Left lung (tissue), 10 donors: ENCODE measurements around the gene RINT1. TPM values are rescaled to one million over a fixed set of nuclear protein-coding genes. Genes with fewer than 3 reads are reported as not detected.
A peak's percentile ranks its signal among the peaks of the same experiment; 100 is the strongest.

Source experiments
- ATAC-seq: fragments of 200-7000 bp; cut with Tn5 transposase; one replicate; pipeline ENCODE4 v1.9.1; 2020; ENCODE audit warnings: moderate library complexity
- DNase-seq, 4 donors: peaks; one replicate each; pipeline ENCODE4 v3.0.0-alpha.2; 2013 to 2020
- H3K27ac ChIP-seq, 2 donors: fragments of 200-600 bp; sonication (generic) in 1 of 2; one replicate each; pipeline versions ENCODE4 v1.5.0 to v1.8.0; 2020 to 2021
- H3K27me3 ChIP-seq, 2 donors: fragments of 200-600 bp; sonication (generic) in 1 of 2; one replicate each; pipeline versions ENCODE4 v1.5.0 to v1.8.0; 2020 to 2021
- H3K36me3 ChIP-seq, 2 donors: fragments of 200-600 bp; sonication (generic) in 1 of 2; one replicate each; pipeline versions ENCODE4 v1.5.0 to v1.8.0; 2020 to 2021
- H3K4me1 ChIP-seq, 2 donors: fragments of 200-600 bp; one replicate each; pipeline ENCODE4 v1.8.0; 2021
- H3K4me3 ChIP-seq, 2 donors: fragments of 200-600 bp; sonication (generic) in 1 of 2; one replicate each; pipeline versions ENCODE4 v1.5.0 to v1.8.0; 2020 to 2021; ENCODE audit warnings: mild to moderate bottlenecking in 1 of 2
- H3K9me3 ChIP-seq, 2 donors: fragments of 200-600 bp; sonication (generic) in 1 of 2; one replicate each; pipeline versions ENCODE4 v1.5.0 to v1.8.0; 2020 to 2021
- CTCF ChIP-seq, 2 donors: fragments of 200-600 bp; sonication (generic) in 1 of 2; IDR thresholded peaks; one replicate each; pipeline versions ENCODE4 v1.5.0 to v1.8.0; 2021; ENCODE audit warnings: antibody characterized with exemption in 2 of 2
- intact Hi-C, 2 donors: fragments of 100-400 bp; cut with DNase I; formaldehyde crosslinking; loops; one replicate each; pipeline versions ENCODE4 v1.11.2 to v1.14.2; 2022
- polyA plus RNA-seq, 6 donors: library from polyadenylated mRNA; unstranded; fragments of 120-200 nt; gene quantifications; one replicate each; pipeline ENCODE4 v1.2.1, GENCODE V29; 2013; ENCODE audit not compliant: insufficient read length in 6 of 6
- total RNA-seq, 2 donors: library from RNA; stranded (reverse); fragmentation: NEBNext Ultra II Directional; extraction: Animal tissue kit (Norgen Biotek cat#: 25700); gene quantifications; one replicate each; pipeline ENCODE4 v1.2.1, GENCODE V29; 2021
- donor health status: DM: no; HTN: yes; CAD: no.
- donor health status: DM: no; HTN: no; CAD: no.

Gene RINT1
- total and polyA plus RNA-seq, 8 donors = 15.0 to 36.2 (median 30.6) TPM

GRCh38 chr7:105585850-105586500 lies 54.0 kb downstream of the RINT1 start:
- Histone ChIP-seq H3K36me3 (no peaks in the 10 kb centered on the region), H3K27ac (no peak overlapping the region), H3K9me3 (peaks cover 0 to 3% of the 10 kb centered on the region in 2 donors), H3K4me1 (peaks cover 0 to 7% of the 10 kb centered on the region in 2 donors), H3K4me3 (no peak overlapping the region), H3K27me3 (peaks cover 0 to 7% of the 10 kb centered on the region in 2 donors)
- no peak for TF ChIP-seq CTCF (IDR thresholded peaks at IDR 0.05)
- DNase-seq (no peak), ATAC-seq (no peak)
- intact Hi-C loops = no loop called here

- no peak for TF ChIP-seq CTCF (IDR thresholded peaks at IDR 0.05)
- Histone ChIP-seq H3K27ac (no peak overlapping the region), H3K36me3 (no peaks in the 10 kb centered on the region), H3K4me3 (no peak overlapping the region), H3K27me3 (no peaks in the 10 kb centered on the region), H3K9me3 (peaks cover 0 to 3% of the 10 kb centered on the region in 2 donors), H3K4me1 (no peaks in the 10 kb centered on the region)
- DNase-seq = no peak
- no peak for ATAC-seq
- intact Hi-C loops = no loop called here
Measured at GRCh38 chr7:105587909-105588635, 56.1 kb downstream of the RINT1 start.

GRCh38 chr7:105589356-105590077 lies 57.5 kb downstream of the RINT1 start:
- ATAC-seq = peak; percentile 97

DNA sequence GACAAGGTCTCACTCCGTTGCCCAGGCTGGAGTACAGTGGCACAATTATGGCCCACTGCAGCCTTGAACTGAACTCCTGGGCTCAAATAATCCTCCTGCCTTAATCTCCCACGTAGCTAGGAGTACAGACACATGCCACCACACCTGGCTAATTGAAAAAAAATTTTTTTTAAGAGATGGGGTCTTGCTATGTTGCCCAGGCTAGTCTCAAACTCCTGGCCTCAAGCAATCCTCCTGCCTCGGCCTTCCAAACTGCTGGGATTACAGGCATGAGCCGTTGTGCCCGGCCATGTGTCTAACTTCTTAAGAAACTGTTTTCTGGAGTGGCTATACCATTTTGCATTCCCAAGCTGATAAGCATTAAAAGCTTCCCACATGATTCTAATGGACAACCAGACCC lies 58.8 kb downstream of the RINT1 start:
- intact Hi-C loops = no loop called here
- Histone ChIP-seq H3K4me3 (no peak overlapping the region), H3K36me3 (no peaks in the 10 kb centered on the region), H3K9me3 (no peaks in the 10 kb centered on the region), H3K4me1 (no peaks in the 10 kb centered on the region), H3K27me3 (no peaks in the 10 kb centered on the region), H3K27ac (no peak overlapping the region)
- no peak for TF ChIP-seq CTCF (IDR thresholded peaks at IDR 0.05)
- ATAC-seq = no peak
- DNase-seq = no peak

More at GRCh38 chr7:105589356-105590077, 57.5 kb downstream of the RINT1 start:
- Histone ChIP-seq H3K4me1 (no peaks in the 10 kb centered on the region), H3K4me3 (no peak overlapping the region), H3K9me3 (no peaks in the 10 kb centered on the region), H3K27me3 (no peaks in the 10 kb centered on the region), H3K27ac (no peak overlapping the region), H3K36me3 (no peaks in the 10 kb centered on the region)
- peak in 2 of 4 donors; percentile 26 to 67 for DNase-seq
- TF ChIP-seq CTCF (IDR thresholded peaks at IDR 0.05) = peak in 1 of 2 donors; percentile 42
- intact Hi-C loops = no loop called here

GRCh38 chr7:105591522-105591921 lies 59.5 kb downstream of the RINT1 start:
- H3K27me3 ChIP-seq = no peaks in the 10 kb centered on the region
- ATAC-seq (no peak), DNase-seq (no peak)
- intact Hi-C loops = no loop called here
- no peak for TF ChIP-seq CTCF (IDR thresholded peaks at IDR 0.05)
- no peaks in the 10 kb centered on the region for H3K9me3 ChIP-seq
- H3K27ac ChIP-seq = no peak overlapping the region
- H3K36me3 ChIP-seq = no peaks in the 10 kb centered on the region
- H3K4me3 ChIP-seq = no peak overlapping the region
- H3K4me1 ChIP-seq = no peaks in the 10 kb centered on the region
